SHP77 (cell line): ENCODE results near the gene TRANK1.

Source experiments
- DNase-seq, 2 experiments: peaks; one replicate each; lab custom pipeline; 2025; lab: John Stamatoyannopoulos, UW

The TRANK1 gene

DNA sequence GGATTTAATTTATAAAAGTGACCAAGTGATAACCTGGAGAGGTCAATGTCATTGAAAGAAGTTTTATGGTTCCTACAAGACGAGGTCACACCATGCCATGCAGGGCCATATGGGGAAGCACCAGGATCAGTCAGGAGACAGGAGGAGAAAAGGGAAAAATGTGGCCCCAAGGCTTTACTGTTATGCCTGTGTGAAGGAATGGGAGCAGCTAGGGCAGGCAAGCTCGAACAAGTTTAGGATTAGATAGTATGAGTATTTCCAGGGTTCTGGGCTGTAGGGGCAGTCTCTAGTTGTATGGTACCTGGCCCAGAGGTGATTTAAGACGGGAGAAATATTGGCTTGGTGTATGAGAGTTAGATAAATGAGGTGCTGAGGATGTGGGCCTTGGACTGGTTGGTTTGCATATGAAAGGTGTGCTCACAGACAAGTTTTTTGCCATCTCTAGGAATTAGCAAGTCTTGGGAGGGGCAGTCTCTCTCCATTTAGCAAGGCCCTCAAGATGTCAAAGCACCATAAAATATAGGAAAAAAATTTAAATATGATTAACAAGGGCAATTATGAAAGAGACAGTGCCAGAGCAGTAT is 144.2 kb downstream of the TRANK1 start:
- DNase-seq, result no peak

DNA sequence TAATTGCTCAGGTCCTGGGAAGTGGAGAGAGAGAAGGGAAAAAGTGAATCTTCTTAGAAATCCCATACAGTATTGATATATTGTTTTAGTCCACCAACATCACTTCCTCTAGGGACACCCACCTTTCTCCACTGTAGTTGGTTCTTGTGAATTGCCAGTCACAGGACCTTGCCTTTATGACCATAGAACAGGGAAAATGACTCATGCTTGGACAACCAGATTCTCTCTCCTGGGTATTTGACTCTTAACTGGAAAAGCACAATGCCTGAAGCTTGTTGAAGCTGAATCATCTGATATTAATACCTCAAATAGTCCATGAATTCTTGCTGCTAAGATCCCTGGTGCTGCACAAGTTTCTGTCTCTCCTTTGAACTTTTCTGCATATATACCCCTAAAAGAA is 148.0 kb downstream of the TRANK1 start:
- DNase-seq, result no peak

DNA sequence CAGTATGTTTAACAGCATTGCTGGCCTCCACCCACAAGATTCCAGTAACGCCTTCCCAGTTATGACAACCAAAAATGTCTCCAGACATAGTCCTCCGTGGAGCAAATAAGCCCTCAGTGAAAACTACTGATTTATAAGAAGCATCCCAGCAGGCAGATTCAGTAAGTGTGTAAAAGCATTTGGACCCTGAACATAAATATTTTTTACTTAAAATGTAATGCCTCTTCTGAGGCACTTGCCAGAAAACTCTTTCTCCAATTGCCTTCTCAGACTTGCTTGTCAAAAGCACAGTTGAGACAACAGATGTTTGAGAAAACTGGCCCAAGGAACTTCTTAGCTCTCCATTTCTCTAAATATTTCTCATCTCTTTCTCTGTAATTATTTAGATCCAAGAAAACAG is 148.7 kb downstream of the TRANK1 start:
- no peak for DNase-seq

DNA sequence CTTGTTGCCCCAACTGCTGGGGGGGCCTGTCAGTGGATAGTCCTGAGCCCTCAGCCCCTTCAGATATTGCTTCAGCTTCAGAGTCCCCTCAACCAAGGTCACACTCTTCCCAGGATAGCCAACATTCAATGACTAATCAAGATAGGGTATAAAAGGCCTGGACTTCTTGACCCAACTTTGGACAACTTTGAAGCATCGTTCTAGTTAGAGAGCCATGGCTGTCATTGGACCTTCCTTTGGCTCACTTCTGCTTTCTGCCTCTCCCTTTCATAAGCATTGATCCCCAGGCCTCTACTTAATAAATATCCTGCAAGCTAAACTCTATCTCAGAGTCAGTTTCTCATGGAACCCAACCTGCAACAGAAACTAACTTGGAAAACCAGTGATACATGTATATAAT is 149.2 kb downstream of the TRANK1 start:
- no peak for DNase-seq

DNA sequence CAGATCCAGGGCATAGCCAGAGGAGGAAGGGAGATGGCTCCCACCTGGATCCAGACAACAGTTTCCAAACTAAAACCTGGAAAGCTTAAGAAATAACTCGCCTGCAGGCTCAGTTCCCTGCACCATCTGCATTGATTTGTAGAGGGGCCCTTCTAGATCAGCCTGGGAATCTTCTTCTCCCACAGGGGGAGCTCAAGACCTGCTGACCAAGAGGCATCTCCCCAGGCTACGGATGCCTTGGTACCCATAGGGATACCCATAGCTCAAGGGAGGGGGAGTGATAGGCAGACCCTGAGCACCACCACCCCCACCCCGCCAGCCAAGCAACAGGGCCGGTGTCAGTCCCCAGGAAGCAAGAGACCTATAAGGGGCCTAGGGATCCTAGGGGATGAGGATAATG is 152.5 kb downstream of the TRANK1 start:
- DNase-seq, result peak; percentile 21 to 23

GRCh38 chr3:36790765-36791164 is 154.1 kb downstream of the TRANK1 start:
- DNase-seq, result no peak

GRCh38 chr3:36786921-36787890 is 157.6 kb downstream of the TRANK1 start:
- no peak for DNase-seq

DNA sequence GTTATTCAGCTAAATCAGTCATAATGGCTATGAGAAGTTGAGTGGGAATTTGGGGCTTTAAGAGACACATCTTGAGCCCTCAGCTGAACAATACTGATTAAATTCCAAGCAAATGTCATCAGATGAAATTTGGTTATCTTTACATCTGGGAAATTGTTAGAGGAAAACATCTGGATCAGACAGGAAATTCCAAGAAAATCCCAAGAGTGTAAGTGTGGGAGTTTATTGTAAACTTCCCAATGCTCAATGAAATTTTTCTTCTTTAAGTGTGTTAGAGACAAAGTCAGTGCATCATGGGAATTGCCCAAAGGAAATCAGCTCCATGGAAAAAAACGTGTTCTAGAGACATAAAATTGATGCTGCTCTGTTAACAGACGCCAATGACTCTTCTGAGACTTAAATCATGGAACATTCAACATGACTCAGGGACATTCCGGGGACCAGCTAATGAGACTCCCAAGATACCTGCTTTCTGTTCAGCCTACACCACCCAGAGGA is 160.7 kb downstream of the TRANK1 start:
- no peak for DNase-seq

- no peak for DNase-seq
These were observed 167.2 kb downstream of the TRANK1 start for GRCh38 chr3:36777424-36778218.
